ENCODE data around the gene CCNG2.

CCNG2 gene

DNA sequence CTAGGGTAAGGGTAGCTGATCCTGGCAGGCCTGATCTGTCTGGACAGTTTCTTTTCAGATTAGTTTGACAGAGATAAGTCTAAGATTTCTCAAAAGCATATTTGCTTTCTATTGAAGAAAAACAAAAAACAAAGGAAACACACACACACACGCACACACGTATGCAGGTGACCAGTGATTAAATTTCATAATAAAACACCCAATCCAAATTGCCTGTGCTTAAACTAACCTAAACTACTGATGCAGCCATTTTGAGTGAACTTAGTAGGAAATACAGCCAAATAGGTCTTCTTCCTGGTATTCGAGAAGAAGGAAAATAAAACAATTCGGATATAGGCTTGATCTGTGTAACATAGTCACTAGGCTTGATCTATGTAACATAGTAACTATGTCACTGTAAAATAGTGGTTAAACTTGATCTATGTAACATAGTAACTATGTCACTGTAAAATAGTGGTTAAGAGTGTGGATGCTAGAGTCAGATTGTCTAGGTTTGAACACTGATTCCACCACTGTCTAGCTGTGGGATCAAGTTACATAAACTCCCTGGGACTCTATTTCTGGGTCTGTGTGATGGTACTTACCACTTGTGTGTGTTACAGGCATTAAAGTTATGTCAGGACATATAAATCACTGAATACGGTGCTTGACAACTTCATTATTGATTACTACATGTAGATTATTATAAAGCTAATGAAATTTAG lies 9.8 kb upstream of the CCNG2 start:
- no peak for DNase-seq

DNA sequence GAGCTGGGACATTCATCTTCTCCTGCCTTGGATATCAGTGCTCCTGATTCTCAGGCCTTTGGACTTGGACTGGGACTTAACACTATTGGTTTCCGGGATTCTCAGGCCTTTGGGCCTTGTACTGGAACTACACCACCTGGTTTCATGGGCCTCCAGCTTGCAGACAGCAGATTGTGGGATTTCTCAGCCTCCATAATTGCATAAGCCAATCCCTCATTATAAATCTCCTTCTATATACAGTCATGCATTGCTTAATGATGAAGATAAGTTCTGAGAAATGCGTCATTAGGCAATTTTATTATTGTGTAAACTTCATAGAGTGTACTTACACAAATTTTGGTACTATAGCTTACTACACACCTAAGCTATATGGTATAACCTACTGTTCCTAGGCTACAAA lies 8.9 kb upstream of the CCNG2 start:
- no peak for DNase-seq

GRCh38 chr4:77149789-77150188 lies 7.2 kb upstream of the CCNG2 start:
- no peak for DNase-seq

DNA sequence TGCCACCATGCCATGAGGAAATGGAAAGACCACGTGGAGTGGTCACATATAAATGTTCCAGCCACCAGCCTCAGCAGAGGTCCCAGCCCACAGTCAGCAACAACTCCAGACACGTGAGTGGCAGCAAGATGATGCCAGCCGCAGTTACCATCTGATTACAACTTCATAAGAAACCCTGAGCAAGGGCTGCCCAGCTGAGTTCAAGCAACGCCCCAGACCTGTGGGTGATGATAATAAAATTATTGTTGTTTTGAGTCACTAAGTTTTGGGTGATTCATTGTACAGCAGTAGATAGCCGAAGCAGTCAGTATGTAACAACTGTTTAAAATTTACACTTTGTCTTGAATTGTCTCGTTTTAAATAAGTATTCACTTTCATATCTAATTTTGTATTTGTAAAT lies 5.8 kb upstream of the CCNG2 start:
- DNase-seq = no peak

DNA sequence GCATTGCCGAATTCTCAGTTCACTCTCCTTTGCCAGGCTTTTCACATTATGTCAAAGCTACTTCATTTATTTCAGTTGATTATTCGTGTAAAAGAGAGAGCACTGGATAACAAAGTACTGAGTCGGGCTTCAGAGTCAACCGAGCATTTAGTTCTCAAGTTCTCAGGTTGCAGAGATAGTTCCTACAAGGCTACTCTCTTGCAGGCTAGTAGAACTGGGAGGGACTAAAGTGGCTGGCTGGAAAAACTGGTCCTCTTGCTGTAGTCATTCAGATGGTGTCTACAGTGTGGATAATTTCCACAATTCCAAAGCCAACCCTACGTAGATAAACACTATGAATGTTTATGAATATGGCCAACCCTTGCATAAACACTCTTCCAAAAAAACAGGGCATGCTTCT lies 4.6 kb upstream of the CCNG2 start:
- DNase-seq = peak; percentile 73

- DNase-seq = no peak
Observed at GRCh38 chr4:77153006-77153405, 4.0 kb upstream of the CCNG2 start.

DNA sequence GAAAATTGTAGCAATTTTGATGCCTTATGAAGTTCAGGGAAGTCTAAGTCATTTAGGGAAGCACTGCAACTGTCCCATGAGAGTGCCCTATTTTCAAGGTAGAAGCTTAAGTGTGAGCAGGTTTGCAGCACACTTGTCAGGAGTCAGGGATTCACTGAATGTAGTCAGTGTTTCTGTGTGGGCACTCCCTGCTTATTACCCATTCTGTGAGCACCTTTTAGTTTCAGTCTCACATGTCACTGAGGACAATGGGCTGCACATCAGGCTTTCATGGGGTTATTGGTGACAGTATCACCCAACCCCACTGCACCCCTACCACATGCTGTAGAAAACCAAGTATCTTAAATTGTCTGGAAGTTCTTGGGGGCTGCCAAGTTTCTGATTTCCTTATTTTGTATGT lies 2.9 kb upstream of the CCNG2 start:
- no peak for DNase-seq

- no peak for DNase-seq
Observed at GRCh38 chr4:77154761-77155499, 2.1 kb upstream of the CCNG2 start.

DNA sequence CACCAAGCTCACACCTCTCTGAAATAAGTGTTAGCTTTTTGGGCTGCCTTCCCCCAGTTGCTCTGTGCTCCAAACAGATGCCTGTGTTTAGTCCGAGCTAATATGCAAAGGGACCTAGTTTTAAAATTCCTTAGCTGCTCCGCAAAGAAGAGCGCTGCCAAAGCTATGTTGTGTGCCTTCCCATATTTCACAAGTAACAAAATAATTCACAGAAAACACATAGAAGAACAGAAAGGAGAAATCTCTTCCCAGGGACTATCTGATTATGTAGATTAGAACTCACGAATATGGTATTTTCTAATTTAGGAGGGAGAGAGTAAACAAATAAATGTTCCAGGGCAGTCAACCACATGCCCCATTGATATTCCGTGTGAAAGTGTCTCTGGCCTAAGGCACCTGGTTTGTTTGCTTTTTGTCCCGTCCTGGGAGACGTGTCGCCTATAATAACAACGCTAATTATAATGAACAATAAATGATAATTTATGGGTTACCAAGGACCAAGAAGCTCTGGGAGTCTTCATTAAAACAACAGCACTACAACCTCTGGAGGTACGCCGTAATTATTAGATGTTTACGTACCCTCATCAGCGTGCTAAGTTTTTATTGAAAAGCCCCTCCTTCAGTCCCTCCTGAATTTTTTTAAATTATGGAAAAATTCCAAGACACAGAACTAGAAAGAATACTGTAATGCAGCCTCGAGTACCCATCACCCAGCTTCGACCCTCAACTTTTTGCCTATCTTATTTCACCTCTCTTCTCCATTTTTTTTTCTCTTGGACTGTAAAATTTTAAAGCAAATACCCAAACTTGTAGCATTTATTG lies 1.2 kb upstream of the CCNG2 start:
- DNase-seq = no peak

DNA sequence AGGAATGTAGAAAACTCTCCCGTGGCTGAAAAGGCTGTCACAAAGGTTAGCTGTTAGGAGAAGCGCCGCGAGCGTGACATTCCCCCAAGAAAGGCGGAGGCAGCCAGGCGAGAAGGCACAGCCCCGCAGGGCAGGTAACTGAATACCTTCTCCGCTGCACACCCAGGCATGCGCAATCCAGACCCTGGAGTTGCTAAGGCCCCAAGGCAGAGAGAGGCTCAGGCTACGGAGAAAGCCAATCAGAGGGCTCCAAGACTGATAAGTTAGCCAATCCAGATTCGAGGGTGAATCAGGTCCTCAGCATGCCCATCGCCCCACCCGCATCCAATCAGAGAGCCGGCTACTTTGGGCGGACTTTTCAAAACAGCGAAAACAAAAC lies 485 bp upstream of the CCNG2 start:
- DNase-seq = peak; percentile 100

DNA sequence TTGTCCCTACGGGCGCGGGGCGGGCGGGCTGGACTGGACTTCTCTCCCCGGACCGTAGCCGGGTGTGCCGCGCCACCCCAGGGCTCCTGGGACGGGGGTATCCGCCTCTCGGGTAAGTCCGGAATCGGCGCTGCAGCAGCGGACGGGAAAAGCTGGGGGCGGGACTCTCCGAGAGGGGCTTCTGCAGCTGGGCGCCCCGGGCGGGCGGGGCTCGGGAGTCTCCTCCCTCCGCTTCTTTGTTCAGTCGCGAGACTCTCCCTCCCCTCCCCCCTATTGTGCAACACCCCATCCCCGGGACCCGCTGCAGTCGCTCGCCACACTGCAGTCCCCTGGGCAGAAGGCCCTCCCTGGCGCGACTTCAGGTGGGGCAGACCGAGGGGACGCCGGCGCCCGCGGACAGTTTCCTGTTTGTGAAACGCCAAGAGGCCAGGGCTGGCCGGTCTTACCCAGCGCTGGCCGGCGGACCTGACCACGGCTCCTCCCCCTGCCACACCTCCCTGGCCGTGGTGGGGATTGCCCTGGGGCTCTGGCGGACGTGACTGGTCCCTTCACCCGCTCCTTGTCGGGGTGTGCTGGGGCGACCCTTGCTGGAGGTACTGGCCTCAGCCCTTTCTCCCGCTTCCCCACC lies 966 bp downstream of the CCNG2 start:
- peak; percentile 96 for DNase-seq

DNA sequence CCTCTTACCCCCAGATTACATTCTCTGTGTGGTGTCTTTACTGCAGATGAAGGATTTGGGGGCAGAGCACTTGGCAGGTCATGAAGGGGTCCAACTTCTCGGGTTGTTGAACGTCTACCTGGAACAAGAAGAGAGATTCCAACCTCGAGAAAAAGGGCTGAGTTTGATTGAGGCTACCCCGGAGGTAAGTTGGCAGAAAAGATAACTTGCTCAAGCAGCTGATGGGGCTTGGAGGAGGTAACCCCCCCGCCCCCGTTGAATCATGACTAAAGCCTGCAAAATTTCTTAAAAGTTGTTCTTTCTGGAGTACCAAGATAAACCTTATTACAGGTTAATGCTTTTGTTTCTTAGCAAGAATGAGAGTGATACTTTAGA lies 1.5 kb downstream of the CCNG2 start:
- peak; percentile 58 for DNase-seq

DNA sequence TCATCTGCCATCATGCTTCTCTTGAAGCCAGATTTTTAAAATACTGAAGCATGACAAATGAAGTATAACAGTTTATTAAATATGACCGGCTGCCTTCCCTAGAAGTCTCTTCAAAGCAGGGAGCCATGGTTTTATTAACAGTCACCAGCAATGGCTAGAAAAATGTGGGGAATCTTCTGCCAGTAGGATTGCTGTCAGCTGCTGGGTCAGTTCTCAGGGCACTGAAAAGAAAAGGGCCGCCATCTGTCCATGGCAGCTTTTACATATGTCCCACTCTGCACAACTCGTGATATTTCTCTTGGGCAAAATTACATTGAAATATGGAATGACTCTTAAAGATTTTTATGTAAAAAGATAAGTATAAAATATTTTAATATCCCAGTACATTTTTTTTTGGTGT lies 2.8 kb downstream of the CCNG2 start:
- no peak for DNase-seq

- DNase-seq = no peak
Observed at GRCh38 chr4:77163641-77164040, 6.6 kb downstream of the CCNG2 start.

GRCh38 chr4:77167173-77167572 lies 10.2 kb downstream of the CCNG2 start:
- DNase-seq = no peak

- DNase-seq = no peak
Observed at GRCh38 chr4:77167866-77168265, 10.9 kb downstream of the CCNG2 start.

GRCh38 chr4:77169481-77169880 lies 12.5 kb downstream of the CCNG2 start:
- no peak for DNase-seq

DNA sequence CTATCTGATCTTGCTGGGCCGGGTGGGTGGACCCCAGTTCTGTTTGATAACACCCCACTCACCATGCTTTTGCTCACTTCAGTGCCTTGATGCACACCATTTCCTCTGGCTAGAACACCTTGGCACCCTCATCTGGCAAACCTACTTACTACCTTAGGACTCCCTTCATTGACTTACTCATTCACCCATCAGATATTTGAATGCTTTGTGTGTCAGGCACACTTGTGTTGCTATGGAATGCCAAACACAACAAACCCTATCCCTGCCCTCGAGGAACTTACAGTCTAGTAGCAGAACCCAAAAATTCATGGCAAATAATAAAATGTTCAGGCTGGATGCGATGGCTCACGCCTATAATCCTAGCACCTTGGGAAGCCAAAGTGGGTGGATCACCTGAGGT lies 13.9 kb downstream of the CCNG2 start:
- DNase-seq = no peak

- DNase-seq = no peak
Observed at GRCh38 chr4:77172336-77172735, 15.3 kb downstream of the CCNG2 start.

DNA sequence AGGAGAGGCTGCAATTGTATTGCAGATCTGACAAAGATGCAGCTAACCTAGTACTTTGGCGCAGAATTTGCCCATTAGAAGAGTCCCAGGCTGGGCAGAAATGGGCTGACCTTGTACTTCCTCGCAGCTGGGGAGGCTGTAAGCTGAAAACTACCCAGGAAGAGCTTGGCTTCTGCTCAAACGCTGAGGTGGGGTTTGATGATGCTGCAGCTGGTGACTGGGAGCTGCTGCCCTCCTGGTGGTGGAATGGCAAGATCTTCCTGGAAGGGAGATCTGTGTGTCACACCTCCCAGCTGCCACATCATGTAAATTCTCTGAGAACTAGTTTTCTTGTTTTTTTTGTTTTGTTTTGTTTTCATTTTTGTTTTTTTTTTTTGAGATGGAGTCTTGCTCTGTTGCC lies 17.4 kb downstream of the CCNG2 start:
- no peak for DNase-seq

DNA sequence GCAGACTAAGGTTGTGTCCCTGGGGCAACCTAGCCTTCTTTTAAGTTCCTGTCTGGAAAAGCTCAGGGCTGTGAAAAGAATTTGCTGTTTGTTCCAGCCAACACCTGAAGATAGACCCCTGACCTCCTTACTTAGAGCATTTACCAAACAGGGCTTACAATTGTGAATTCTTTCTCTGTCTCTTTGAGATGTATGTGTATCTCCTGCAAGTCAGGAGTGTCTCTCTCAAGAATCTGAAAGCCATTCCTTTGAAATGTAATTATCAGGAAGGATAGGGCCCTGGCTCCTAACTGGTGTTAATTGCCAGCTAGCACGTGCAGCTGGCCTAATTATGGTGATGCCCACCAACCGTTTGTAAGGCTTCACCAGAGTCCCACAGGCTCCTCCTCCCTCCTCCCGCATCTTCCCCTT lies 18.2 kb downstream of the CCNG2 start:
- peak; percentile 69 for DNase-seq

- peak; percentile 60 for DNase-seq
Observed at GRCh38 chr4:77176640-77177039, 19.6 kb downstream of the CCNG2 start.

DNA sequence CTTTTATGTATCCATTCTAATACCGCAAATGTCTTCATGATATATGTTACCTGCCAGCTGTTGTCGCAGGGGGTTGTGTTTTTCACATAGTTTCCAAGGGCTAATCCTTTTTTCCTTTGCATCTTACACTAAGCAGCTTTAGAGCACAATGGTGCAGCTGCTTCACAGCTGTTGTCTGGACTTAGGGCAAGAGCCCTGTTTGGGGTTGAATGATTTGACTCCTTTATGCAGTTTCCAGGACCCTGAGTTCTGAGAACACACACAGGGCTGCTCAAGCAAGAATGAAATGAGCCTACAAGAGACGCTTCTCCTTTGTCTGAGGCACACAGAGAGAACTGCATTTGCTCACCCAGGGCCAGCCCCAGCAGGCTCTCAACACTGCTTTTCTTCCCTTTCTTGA lies 20.2 kb downstream of the CCNG2 start:
- DNase-seq = no peak

- DNase-seq = no peak
Observed at GRCh38 chr4:77178560-77178959, 21.6 kb downstream of the CCNG2 start.

Data from islet precursor cell (in vitro differentiated cells).